ACC112 (cell line): ENCODE data around the gene SGMS1.

Source experiments
- H2AFZ ChIP-seq: fragments of 200-600 bp; sonication (generic); one replicate; pipeline ENCODE4 v1.6.0; 2017; ENCODE audit warnings: antibody characterized with exemption, low read length; ENCODE audit not compliant: unreplicated experiment
- H3K27ac ChIP-seq: fragments of 200-600 bp; sonication (generic); 2 replicates; pipeline ENCODE4 v1.5.1; 2014; ENCODE audit warnings: low read depth, mild to moderate bottlenecking, antibody characterized with exemption, low read length, moderate library complexity
- H3K27me3 ChIP-seq: fragments of 200-600 bp; sonication (generic); 2 replicates; pipeline ENCODE4 v1.6.1; 2014; ENCODE audit warnings: mild to moderate bottlenecking, antibody characterized with exemption, low read length, moderate library complexity, mixed read lengths; ENCODE audit not compliant: insufficient read depth
- H3K36me3 ChIP-seq: fragments of 200-600 bp; sonication (generic); 2 replicates; pipeline ENCODE4 v1.6.1; 2016; ENCODE audit warnings: mild to moderate bottlenecking, antibody characterized with exemption, low read length, moderate library complexity, mixed read lengths; ENCODE audit not compliant: insufficient read depth
- H3K4me1 ChIP-seq: fragments of 200-600 bp; sonication (generic); one replicate; pipeline ENCODE4 v1.6.1; 2016; ENCODE audit warnings: low read length, mixed read lengths; ENCODE audit not compliant: insufficient read depth, unreplicated experiment, control insufficient read depth
- H3K4me3 ChIP-seq: fragments of 200-600 bp; sonication (generic); 2 replicates; pipeline ENCODE4 v1.5.1; 2014; ENCODE audit warnings: mild to moderate bottlenecking, low read depth, low read length
- H3K79me2 ChIP-seq: fragments of 200-600 bp; sonication (generic); one replicate; pipeline ENCODE4 v1.6.0; 2016; ENCODE audit warnings: low read length; ENCODE audit not compliant: control insufficient read depth, unreplicated experiment, insufficient read depth

Gene SGMS1

GRCh38 chr10:50334273-50334672 is 289.5 kb downstream of the SGMS1 start:
- H3K79me2 ChIP-seq: no peaks in the 10 kb centered on the region
- H3K27ac ChIP-seq: no peak overlapping the region
- 0 out of 2 replicates have a peak, but pooled peaks cover 8% of the 10 kb centered on the region for H3K36me3 ChIP-seq

GRCh38 chr10:50333872-50334271 is 289.9 kb downstream of the SGMS1 start:
- no peak overlapping the region for H3K4me3 ChIP-seq
- H3K4me1 ChIP-seq: no peaks in the 10 kb centered on the region
- H3K79me2 ChIP-seq: no peaks in the 10 kb centered on the region
- 0 out of 2 replicates have a peak, but pooled peaks cover 8% of the 10 kb centered on the region for H3K36me3 ChIP-seq
- no peak overlapping the region for H3K27ac ChIP-seq
- H3K27me3 ChIP-seq: no peaks in the 10 kb centered on the region
- H2AFZ ChIP-seq: no peak overlapping the region

More at GRCh38 chr10:50334273-50334672, 289.5 kb downstream of the SGMS1 start:
- no peaks in the 10 kb centered on the region for H3K4me1 ChIP-seq
- H3K27me3 ChIP-seq: no peaks in the 10 kb centered on the region
- H2AFZ ChIP-seq: no peak overlapping the region
- H3K4me3 ChIP-seq: no peak overlapping the region

- Histone ChIP-seq H3K36me3 (0 out of 2 replicates have a peak, but pooled peaks cover 8% of the 10 kb centered on the region), H3K27ac (no peak overlapping the region), H3K4me3 (no peak overlapping the region), H3K27me3 (no peaks in the 10 kb centered on the region), H3K4me1 (peaks cover 5% of the 10 kb centered on the region), H3K79me2 (peaks cover 2% of the 10 kb centered on the region), H2AFZ (no peak overlapping the region)
Measured at GRCh38 chr10:50332108-50332842, 291.5 kb downstream of the SGMS1 start.

- Histone ChIP-seq H3K4me3 (no peak overlapping the region), H2AFZ (no peak overlapping the region), H3K79me2 (peaks cover 2% of the 10 kb centered on the region), H3K4me1 (peaks cover 11% of the 10 kb centered on the region), H3K27ac (no peak overlapping the region), H3K27me3 (no peaks in the 10 kb centered on the region), H3K36me3 (0 out of 2 replicates have a peak, but pooled peaks cover 8% of the 10 kb centered on the region)
Measured at GRCh38 chr10:50331486-50331885, 292.3 kb downstream of the SGMS1 start.

GRCh38 chr10:50326757-50327701 is 296.7 kb downstream of the SGMS1 start:
- Histone ChIP-seq H3K27me3 (no peaks in the 10 kb centered on the region), H3K4me1 (peaks cover 31% of the 10 kb centered on the region), H3K36me3 (no peaks in the 10 kb centered on the region), H3K4me3 (peak overlapping the region; percentile 67), H2AFZ (peak overlapping the region; percentile 28), H3K27ac (peak overlapping the region; percentile 79), H3K79me2 (peaks cover 2% of the 10 kb centered on the region)

- Histone ChIP-seq H3K79me2 (peaks cover 2% of the 10 kb centered on the region), H3K36me3 (no peaks in the 10 kb centered on the region), H3K27ac (peak overlapping the region; percentile 79), H3K27me3 (no peaks in the 10 kb centered on the region), H3K4me3 (peak overlapping the region; percentile 67), H2AFZ (no peak overlapping the region), H3K4me1 (peaks cover 35% of the 10 kb centered on the region)
Measured at GRCh38 chr10:50326172-50326555, 297.6 kb downstream of the SGMS1 start.

GRCh38 chr10:50325449-50326171 is 298.1 kb downstream of the SGMS1 start:
- Histone ChIP-seq H3K4me3 (peak overlapping the region; percentile 68), H3K36me3 (no peaks in the 10 kb centered on the region), H3K27ac (peak overlapping the region; percentile 79), H2AFZ (no peak overlapping the region), H3K27me3 (no peaks in the 10 kb centered on the region), H3K4me1 (peaks cover 35% of the 10 kb centered on the region), H3K79me2 (peaks cover 2% of the 10 kb centered on the region)

GRCh38 chr10:50324680-50325393 is 298.9 kb downstream of the SGMS1 start:
- Histone ChIP-seq H3K4me1 (peaks cover 35% of the 10 kb centered on the region), H3K36me3 (no peaks in the 10 kb centered on the region), H3K79me2 (peaks cover 2% of the 10 kb centered on the region), H3K4me3 (no peak overlapping the region), H3K27me3 (no peaks in the 10 kb centered on the region), H2AFZ (no peak overlapping the region), H3K27ac (peak overlapping the region; percentile 79)

- Histone ChIP-seq H3K27me3 (no peaks in the 10 kb centered on the region), H3K27ac (no peak overlapping the region), H2AFZ (no peak overlapping the region), H3K4me1 (peaks cover 35% of the 10 kb centered on the region), H3K4me3 (no peak overlapping the region), H3K79me2 (peaks cover 2% of the 10 kb centered on the region), H3K36me3 (no peaks in the 10 kb centered on the region)
Measured at GRCh38 chr10:50324046-50324445, 299.7 kb downstream of the SGMS1 start.

GRCh38 chr10:50322077-50322476 is 301.7 kb downstream of the SGMS1 start:
- Histone ChIP-seq H3K27ac (peak overlapping the region; percentile 27; the same call in 1 of the 2 replicates), H3K4me1 (peaks cover 30% of the 10 kb centered on the region), H3K27me3 (no peaks in the 10 kb centered on the region), H3K79me2 (no peaks in the 10 kb centered on the region), H3K4me3 (no peak overlapping the region), H3K36me3 (no peaks in the 10 kb centered on the region), H2AFZ (no peak overlapping the region)
